Measurements from ENCODE around the gene EVL. TPM values are rescaled to one million over a fixed set of nuclear protein-coding genes. Genes with fewer than 3 reads are reported as not detected.

Gene EVL
- total and polyA plus RNA-seq, 2 of the 8 experiments (the other 6 are each of a cell fraction or from before 2014, with no cell fraction given) = 30.7 to 64.6 TPM

DNA sequence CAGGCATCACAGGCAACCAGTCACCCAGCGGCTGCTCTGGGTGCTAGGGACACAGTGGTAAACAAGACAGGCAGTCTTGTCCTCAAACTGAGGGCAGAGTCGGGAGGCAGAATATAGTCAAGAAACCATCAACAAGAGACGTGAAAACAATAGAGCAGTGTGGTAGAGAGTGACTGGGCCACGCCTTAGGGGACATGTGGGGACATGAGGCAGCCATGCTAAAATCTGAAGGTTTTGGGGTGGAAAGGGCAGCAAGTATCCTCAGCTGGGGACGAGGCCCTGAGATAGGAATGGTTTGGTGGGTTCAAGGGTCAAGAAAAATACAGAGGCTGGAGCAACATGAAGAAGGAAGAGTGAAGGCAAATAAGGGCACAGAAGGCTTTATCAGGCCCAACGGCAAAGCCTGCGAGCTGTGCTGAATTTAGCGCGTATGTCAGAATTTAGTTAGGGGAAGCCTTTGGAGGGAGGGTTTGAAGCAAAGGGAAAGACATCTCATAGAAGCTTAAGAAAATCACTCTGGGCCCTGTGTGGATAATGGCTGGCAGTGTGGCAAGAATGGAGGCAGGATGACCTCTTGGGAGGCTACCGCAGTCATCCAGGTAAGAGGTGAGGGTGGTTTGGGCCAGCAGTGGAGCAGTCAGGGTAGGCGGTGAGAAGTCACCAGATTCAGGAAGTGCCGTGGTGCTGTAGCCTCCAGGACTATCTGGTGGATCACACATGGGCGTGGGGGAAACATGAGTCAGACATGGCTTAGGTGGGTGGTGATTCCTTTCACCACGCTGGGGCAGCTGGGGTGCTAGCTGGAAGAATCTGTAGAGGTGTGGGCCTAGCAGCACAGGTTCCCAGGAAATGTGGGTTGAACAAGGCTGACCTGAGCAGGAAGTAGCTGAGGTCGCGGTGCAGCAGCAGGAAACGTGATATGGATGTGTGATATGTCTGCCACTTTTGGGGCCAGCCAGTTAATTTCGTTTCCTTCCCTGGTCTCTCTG lies 3.0 kb downstream of the EVL start:
- no peak overlapping the region for H3K4ac ChIP-seq (replicated peaks; ENCODE audit: insufficient read length, low read depth, low read length)
- H2BK20ac ChIP-seq (ENCODE audit: low read length) = no peak overlapping the region
- no peak overlapping the region for H3K56ac ChIP-seq (replicated peaks; ENCODE audit: insufficient read length, low read depth, low read length)
- H3K9ac ChIP-seq (replicated peaks in 1 of 4; ENCODE audit: extremely low read depth in 1 of 4, low read depth in 3 of 4, low read length in 3 of 4) = no peak overlapping the region
- no peak overlapping the region for H2AFZ ChIP-seq (ENCODE audit: low read length)
- no peak overlapping the region for H3K4me3 ChIP-seq (ENCODE audit: extremely low read depth in 1 of 4, insufficient read depth in 2 of 4, low read depth in 3 of 4, low read length in 4 of 4)
- H3K79me1 ChIP-seq (ENCODE audit: low read depth, low read length) = peaks cover 6% of the 10 kb centered on the region; the same call in 1 of the 2 replicates
- 0 out of 7 replicates have a peak, but pooled peaks cover 0 to 2% (median 0%) of the 10 kb centered on the region in 4 experiments for H3K27me3 ChIP-seq (replicated peaks in 1 of 4; ENCODE audit: control insufficient read depth in 3 of 4, extremely low read depth in 1 of 4, insufficient read depth in 3 of 4, low read length in 3 of 4)
- no peak overlapping the region for H2AK5ac ChIP-seq (ENCODE audit: low read depth, low read length)
- H3K79me2 ChIP-seq (ENCODE audit: control insufficient read depth in 1 of 2, insufficient read depth in 2 of 2, low read length in 2 of 2) = 0 out of 4 replicates have a peak, but pooled peaks cover 0 to 3% of the 10 kb centered on the region in 2 experiments
- H4K91ac ChIP-seq (replicated peaks; ENCODE audit: insufficient read length, low read length) = no peak overlapping the region
- ChIA-PET POLR2A (ENCODE audit: partially characterized antibody) (no interaction called here), CTCF (ENCODE audit: partially characterized antibody) (interaction anchor here (0.6 to 24.3 kb wide), 5 partner anchors 16 to 85 kb away, joined by 3 to 240 read pairs (median 3); no protein-coding TSS in a partner anchor)
- H3K23me2 ChIP-seq (ENCODE audit: low read depth, low read length) = no peaks in the 10 kb centered on the region
- H3K36me3 ChIP-seq (ENCODE audit: control insufficient read depth in 2 of 4, insufficient read depth in 4 of 4, low read length in 3 of 4) = no peaks in the 10 kb centered on the region
- no peaks in the 10 kb centered on the region for H3K9me3 ChIP-seq (ENCODE audit: insufficient read depth in 2 of 2, low read depth in 1 of 2, low read length in 1 of 2)
- no peak overlapping the region for H3K14ac ChIP-seq (ENCODE audit: insufficient read length)
- WGBS, 2 experiments (ENCODE audit: extremely low coverage in 1 of 2, insufficient coverage in 1 of 2, insufficient read length in 1 of 2, insufficient replicate concordance in 2 of 2, low coverage in 1 of 2, low lambda C conversion rate in 2 of 2, missing lambda C conversion rate in 1 of 2) = 89% methylated on average over 18 of the region's 18 CpGs; no CpG with 5 or more reads in 1 of the 2 experiments
- no peak overlapping the region for H3K27ac ChIP-seq (ENCODE audit: low read depth, low read length)
- no peak overlapping the region for H3K23ac ChIP-seq (ENCODE audit: insufficient read length)
- H3K18ac ChIP-seq (ENCODE audit: extremely low read depth, low read length) = no peak overlapping the region
- H2BK15ac ChIP-seq (ENCODE audit: low read length) = 0 out of 2 replicates have a peak overlapping the region, but pooled peaks have one; percentile 6
- no peak overlapping the region for H4K8ac ChIP-seq (ENCODE audit: extremely low read depth, insufficient read depth, low read length)
- no peak overlapping the region for H4K5ac ChIP-seq (ENCODE audit: insufficient read length, low read depth, low read length)
- no peak for TF ChIP-seq FOSL1 (IDR thresholded peaks at IDR 0.05; ENCODE audit: insufficient read depth, low read depth, low read length)
- peak; percentile 36 for TF ChIP-seq RNF2 (IDR thresholded peaks at IDR 0.05; ENCODE audit: borderline replicate concordance, low read depth, low read length, missing control alignments, poor library complexity, severe bottlenecking)
- TF ChIP-seq EGR1 (IDR thresholded peaks at IDR 0.05; ENCODE audit: borderline replicate concordance, low read depth, low read length) = no peak
- H4K20me1 ChIP-seq (replicated peaks in 1 of 2; ENCODE audit: control insufficient read depth in 1 of 2, insufficient read depth in 2 of 2, low read length in 2 of 2) = peaks cover 0 to 3% of the 10 kb centered on the region in 2 experiments
- H2BK5ac ChIP-seq (ENCODE audit: low read depth, low read length) = peak overlapping the region; percentile 68; the same call in 1 of the 2 replicates
- FAIRE-seq (no peak), DNase-seq (ENCODE audit: low read depth in 1 of 2, low spot score in 2 of 2) (peak in 1 of 2 experiments; percentile 33)
- H3K4me2 ChIP-seq (ENCODE audit: insufficient read depth in 1 of 2, low read depth in 2 of 2, low read length in 2 of 2) = no peak overlapping the region
- H2BK120ac ChIP-seq (replicated peaks; ENCODE audit: low read depth, low read length) = no peak overlapping the region
- H2BK12ac ChIP-seq (ENCODE audit: low read depth, low read length) = no peak overlapping the region
- H3K4me1 ChIP-seq (replicated peaks in 1 of 4; ENCODE audit: control insufficient read depth in 3 of 4, insufficient read depth in 4 of 4, low read length in 3 of 4) = no peaks in the 10 kb centered on the region

Data from H1 (cell line).